GM18502 (cell line): Measurements from ENCODE around the gene APH1B.
"Not testable (repeated sequence)": the region's sequence is repeated elsewhere in the genome, so short reads cannot be mapped to it uniquely, and the experiment has no call there.

ENCODE experiments used
- ATAC-seq: cut with Tn5 transposase; IDR thresholded peaks from one replicate; pipeline ENCODE4 v1.9.1; 2021; ENCODE audit warnings: mild to moderate bottlenecking; ENCODE audit not compliant: unreplicated experiment, poor library complexity

The APH1B gene

GRCh38 chr15:63277038-63277892 is at the start of gene APH1B:
Gene APH1B, plus strand, starts transcription at chr15:63277605. Its CDS starts 19 bp downstream, at chr15:63277624.
- peak; percentile 71 for ATAC-seq

GRCh38 chr15:63227689-63228088 is 49.7 kb upstream of the APH1B start:
- no peak for ATAC-seq

GRCh38 chr15:63231206-63231605 is 46.2 kb upstream of the APH1B start:
- ATAC-seq = no peak

- ATAC-seq = no peak
These were observed 45.7 kb upstream of the APH1B start for GRCh38 chr15:63231706-63232105.

- no peak for ATAC-seq
These were observed 45.0 kb upstream of the APH1B start for GRCh38 chr15:63232405-63232804.

- ATAC-seq = no peak
These were observed 44.5 kb upstream of the APH1B start for GRCh38 chr15:63232943-63233342.

- no peak for ATAC-seq
These were observed 43.6 kb upstream of the APH1B start for GRCh38 chr15:63233667-63234423.

GRCh38 chr15:63234451-63234870 is 42.9 kb upstream of the APH1B start:
- no peak for ATAC-seq

- ATAC-seq = no peak
These were observed 41.1 kb upstream of the APH1B start for GRCh38 chr15:63236272-63236671.

GRCh38 chr15:63237086-63237485 is 40.3 kb upstream of the APH1B start:
- not testable (repeated sequence) for ATAC-seq

GRCh38 chr15:63238171-63238570 is 39.2 kb upstream of the APH1B start:
- ATAC-seq = no peak

- peak; percentile 77 for ATAC-seq
These were observed 38.6 kb upstream of the APH1B start for GRCh38 chr15:63238796-63239195.

GRCh38 chr15:63240109-63240508 is 37.3 kb upstream of the APH1B start:
- no peak for ATAC-seq

GRCh38 chr15:63241316-63241715 is 36.1 kb upstream of the APH1B start:
- no peak for ATAC-seq

GRCh38 chr15:63243101-63243500 is 34.3 kb upstream of the APH1B start:
- no peak for ATAC-seq

- no peak for ATAC-seq
These were observed 33.6 kb upstream of the APH1B start for GRCh38 chr15:63243776-63244175.

- ATAC-seq = no peak
These were observed 33.0 kb upstream of the APH1B start for GRCh38 chr15:63244399-63244798.

GRCh38 chr15:63244976-63245645 is 32.3 kb upstream of the APH1B start:
- no peak for ATAC-seq

- no peak for ATAC-seq
These were observed 30.5 kb upstream of the APH1B start for GRCh38 chr15:63246691-63247469.

- no peak for ATAC-seq
These were observed 27.0 kb upstream of the APH1B start for GRCh38 chr15:63250312-63250965.
